Measurements from ENCODE around the gene TMBIM4.
"Not testable (repeated sequence)": the region's sequence is repeated elsewhere in the genome, so short reads cannot be mapped to it uniquely, and the experiment has no call there.

Gene TMBIM4

DNA sequence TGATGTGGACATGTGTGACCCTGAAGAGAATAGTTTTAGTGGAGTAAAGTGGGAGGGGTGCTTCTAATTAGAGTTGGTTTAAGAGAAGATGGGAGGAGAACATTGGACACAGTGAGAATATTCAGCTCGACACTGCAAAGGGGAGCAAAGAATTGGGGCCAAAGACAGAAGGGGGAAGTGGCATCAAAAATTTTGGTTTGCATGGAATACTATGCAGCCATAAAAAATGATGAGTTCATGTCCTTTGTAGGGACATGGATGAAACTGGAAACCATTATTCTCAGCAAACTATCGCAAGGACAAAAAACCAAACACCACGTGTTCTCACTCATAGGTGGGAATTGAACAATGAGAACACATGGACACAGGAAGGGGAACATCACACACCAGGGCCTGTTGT lies 15.0 kb upstream of the TMBIM4 start:
- DNase-seq (ENCODE audit: low spot score): not testable (repeated sequence)

DNA sequence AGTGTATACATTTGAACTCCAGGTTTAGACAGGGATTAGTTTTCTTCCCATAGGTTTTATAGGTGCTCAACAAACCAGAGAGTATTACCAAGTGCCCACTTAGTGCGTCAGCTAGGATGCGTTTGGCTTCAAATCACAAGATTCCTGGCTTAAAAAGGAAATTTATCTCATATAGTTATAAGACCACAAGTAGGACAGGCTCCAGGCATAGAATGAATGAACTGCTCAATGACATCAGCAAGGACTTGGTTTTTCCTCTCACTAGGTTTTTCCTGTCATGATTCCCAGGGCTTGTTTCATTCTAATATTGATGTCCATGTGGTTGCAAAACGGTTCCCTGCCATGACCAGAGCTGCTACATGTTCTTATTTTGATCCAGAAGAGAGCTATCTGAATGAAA lies 13.2 kb upstream of the TMBIM4 start:
- no peak for DNase-seq (ENCODE audit: low spot score)

DNA sequence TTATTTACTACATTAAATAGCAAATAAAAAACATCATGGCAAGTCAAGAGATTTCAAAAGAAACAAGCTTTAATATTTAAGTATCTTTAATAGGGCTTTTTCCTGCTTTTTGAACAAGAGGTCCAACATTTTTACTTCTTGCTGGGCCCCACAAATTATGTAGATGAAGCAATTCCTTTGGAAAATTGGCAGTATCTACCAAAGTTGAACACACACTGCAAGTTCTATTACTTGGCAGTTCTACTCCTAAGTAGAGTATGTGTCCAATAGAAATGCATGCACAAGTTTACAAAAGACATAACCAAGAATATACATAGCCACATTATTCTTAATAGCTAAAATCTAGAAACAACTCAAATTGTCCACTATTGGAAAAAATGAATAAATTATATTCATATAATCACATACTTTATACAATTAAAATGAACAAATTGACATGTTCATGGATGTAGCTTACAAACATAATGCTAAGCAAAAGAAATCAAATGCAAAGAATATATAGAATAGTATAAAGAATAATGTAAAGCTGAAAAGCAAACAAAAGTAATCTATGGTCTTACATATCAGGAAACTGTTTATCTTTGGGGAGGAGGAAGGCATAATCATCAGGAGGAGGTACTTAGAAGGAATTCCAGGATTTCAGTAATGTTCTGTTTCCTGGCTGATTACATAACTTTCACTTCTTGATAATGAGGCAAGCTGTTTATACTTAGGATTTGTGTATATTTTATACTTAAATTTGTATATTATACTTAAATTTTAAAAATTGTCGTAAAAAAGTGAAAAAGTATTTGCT lies 6.5 kb upstream of the TMBIM4 start:
- DNase-seq (ENCODE audit: low spot score): no peak

DNA sequence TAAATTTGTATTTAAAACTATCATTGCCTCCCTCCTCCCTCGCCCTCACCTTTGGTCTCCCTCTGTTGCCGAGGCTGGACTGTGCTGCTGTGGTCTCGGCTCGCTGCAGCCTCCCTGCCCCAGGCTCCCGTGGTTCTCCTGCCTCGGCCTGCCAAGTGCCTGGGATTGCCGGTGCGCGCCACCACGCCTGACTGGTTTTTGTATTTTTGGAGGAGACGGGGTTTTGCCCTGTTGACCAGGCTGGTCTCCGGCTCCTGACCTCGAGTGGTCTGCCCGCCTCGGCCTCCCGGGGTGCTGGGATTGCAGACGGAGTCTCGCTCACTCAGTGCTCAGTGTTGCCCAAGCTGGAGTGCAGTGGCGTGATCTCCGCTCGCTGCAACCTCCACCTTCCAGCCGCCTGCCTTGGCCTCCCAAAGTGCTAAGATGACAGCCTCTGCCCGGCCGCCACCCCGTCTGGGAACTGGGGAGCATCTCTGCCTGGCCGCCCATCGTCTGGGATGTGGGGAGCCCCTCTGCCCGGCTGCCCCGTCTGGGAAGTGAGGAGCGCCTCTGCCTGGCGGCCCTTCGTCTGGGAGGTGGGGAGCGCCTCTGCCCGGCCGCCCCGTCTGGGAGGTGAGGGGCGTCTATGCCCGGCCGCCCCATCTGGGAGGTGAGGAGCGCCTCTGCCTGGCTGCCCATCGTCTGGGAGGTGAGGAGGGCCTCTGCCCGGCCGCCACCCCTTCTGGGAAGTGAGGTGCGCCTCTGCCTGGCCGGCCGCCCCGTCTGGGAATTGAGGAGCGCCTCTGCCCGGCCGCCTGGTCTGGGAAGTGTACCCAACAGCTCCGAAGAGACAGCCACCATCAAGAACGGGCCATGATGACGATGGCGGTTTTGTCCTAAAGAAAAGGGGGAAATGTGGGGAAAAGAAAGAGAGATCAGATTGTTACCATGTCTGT lies 4.9 kb upstream of the TMBIM4 start:
- not testable (repeated sequence) for DNase-seq (ENCODE audit: low spot score)

DNA sequence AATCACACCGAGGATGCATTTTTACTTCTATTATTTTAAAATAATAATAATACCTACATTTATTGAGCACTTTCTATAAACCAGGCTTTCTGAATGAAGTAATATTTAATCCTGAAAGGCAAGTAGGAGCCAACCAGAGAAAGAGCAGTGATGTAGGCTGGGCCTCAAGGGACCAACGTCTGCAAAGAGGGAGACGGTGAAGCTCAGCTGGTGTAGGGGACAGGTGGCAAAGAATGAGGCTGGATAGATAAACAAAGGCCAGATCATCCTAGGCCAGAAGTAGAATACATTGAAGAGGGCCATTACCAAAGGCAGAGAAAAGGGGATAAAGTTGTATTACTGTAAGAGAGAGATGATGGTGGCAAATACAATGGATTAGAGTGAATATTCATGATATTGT lies 810 bp upstream of the TMBIM4 start:
- no peak for DNase-seq (ENCODE audit: low spot score)

DNA sequence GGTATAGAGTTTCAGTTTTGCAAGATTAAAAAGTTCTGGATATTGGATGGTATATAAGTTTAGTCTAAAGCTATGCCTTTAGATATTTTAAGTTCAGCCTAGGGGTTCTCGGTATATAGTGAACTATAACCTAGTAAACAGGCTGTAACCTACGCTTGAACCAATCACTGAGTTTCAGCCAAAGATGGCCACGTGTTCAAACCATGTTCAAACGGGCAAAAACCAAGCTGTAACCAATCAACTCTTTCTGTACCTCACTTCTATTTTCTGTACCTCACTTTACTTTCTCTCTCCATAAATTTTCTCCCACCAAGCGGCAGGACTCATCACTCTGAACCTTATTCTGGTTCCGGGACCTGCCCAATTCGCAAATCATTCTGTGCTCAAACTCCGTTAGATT lies 1.4 kb downstream of the TMBIM4 start:
- DNase-seq (ENCODE audit: low spot score): no peak

DNA sequence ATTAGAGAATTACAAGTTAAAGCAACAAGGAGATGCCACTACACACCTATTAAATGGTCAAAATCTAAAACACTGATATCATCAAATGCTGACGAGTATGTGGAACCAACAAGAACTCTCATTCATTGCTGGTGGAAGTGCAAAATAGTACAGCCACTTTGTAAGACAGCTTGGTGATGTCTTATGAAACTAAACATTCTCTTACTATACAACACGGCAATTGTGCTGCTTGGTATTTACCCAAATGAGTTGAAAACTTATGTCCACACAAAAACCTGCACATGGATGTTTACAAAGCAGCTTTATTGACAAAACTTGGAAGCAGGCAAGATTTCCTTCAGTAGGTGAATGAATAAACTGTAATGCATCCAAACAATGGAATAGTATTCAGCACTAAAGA lies 3.2 kb downstream of the TMBIM4 start:
- no peak for DNase-seq (ENCODE audit: low spot score)

DNA sequence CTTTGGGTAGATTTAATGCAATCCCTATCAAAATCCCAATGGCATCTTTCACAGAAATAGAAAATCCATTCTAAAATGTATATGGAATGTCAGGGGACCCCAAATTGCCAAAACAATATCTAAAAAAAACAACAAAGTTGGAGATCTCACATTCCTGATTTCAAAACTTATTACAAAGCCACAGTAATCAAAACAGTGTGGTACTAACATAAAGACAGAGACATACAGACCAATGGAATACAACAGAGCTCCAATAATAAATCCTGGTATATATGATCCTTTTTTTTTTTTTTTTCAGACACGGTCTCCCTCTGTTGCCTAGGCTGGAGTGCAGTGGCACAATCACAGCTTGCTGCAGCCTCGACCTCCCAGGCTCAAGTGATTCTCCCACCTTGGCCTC lies 4.7 kb downstream of the TMBIM4 start:
- no peak for DNase-seq (ENCODE audit: low spot score)

DNA sequence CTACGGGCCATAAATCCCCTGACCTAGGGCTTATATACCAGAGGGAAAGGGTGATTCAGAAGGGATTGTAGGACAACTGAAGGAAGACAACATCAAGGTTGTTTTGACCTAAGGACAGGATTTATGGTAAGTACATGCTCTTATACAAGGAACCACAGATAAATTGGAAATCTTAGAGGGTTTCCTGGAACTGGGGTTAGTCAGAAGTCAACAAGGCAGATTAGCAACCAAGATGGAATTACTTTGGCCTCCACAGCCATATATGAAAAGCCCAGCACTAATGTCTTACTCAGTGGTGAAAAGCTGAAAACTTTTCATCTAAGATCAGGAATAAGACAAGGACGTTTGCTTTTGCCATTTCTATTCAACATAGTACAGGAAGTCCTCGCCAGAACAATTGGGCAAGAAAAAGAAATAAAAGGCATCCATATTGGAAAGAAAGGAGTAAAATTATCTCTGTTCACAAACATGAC lies 5.4 kb downstream of the TMBIM4 start:
- no peak for DNase-seq (ENCODE audit: low spot score)

DNA sequence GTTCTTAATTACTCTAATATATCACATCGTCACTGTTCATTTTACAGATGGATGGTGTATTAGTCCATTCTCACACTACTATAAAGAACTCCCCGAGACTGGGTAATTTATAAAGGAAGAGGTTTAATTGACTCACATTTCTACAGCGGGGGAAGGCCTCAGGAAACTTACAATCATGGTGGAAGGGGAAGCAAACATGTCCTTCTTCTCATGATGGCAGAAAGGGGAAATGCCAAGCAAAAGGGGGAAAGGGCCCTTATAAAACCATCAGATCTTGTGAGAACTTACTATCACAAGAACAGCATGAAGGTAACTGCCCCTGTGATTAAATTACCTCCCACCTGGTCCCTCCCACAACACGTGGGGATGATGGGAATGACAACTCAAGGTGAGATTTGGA lies 6.5 kb downstream of the TMBIM4 start:
- no peak for DNase-seq (ENCODE audit: low spot score)

DNA sequence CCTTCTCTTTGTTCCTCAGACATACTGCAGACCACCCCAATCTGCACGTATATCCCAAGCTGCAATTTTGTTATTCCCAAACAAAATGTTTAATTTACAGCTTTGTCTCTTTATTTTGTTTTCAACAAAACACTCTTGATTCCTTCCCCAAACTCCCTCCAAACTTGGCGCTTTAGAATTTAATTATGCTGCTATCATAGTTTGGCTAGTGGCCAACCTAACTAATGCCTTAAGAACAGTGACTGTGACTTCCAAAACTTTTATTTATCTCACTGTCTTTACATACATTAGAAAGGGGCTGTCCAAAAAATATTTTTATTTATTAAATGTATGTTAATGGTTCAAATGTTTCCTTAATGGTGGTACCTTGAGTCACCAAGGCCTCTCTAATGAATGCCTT lies 7.1 kb downstream of the TMBIM4 start:
- no peak for DNase-seq (ENCODE audit: low spot score)

DNA sequence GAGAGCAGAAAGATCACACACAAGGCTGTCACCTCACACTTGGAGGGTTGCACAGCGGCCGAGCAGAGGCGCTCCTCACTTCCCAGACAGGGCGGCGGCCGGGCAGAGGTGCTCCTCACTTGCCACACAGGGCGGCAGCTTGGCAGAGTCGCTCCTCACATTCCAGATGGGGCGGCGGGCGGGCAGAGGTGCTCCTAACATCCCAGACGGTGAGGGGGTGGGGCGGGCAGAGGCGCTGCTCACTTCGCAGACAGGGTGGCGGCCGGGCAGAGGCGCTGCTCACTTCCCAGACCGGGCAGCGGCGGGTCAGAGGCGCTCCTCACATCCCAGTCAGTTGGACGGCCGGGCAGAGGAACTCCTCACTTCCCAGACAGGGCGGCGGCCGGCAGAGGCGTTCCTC lies 9.1 kb downstream of the TMBIM4 start:
- no peak for DNase-seq (ENCODE audit: low spot score)

DNA sequence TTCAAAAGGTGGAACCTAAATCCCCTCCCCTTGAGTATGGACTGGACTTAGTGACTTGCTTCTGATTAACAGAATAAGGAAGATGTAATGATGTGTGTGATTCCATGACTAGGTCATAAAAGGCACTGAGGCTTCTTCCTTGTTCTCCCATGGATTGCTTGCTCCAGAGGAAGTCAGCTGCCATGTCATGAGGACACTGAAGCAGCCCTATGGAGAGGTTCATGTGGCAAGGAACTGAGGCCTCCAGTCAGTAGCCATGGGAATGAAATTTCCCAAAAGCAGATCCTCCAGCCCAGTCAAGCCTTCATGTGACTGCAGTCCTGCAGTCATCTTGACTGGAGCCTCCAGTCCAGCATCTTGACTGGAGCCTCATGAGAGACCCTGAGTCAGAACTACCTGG lies 10.7 kb downstream of the TMBIM4 start:
- DNase-seq (ENCODE audit: low spot score): no peak

DNA sequence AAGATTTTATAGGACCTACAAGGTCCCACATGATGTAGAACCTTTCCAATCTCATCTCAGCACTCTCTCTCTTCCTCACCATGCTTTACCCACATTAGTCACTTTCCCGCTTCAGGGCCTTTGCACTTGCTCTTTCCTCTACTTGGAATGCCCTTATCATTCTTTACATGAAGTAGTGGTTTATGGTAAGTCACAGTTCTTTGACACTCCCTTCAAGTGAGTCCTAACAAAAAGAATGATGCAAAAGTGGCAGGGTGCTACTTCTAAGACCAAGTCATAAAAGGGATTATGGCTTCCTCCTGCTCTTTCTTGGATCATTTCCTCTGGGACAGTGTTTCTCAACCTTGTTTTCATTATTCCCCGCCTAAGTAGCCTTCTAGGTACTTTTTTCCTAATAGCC lies 13.1 kb downstream of the TMBIM4 start:
- no peak for DNase-seq (ENCODE audit: low spot score)

DNA sequence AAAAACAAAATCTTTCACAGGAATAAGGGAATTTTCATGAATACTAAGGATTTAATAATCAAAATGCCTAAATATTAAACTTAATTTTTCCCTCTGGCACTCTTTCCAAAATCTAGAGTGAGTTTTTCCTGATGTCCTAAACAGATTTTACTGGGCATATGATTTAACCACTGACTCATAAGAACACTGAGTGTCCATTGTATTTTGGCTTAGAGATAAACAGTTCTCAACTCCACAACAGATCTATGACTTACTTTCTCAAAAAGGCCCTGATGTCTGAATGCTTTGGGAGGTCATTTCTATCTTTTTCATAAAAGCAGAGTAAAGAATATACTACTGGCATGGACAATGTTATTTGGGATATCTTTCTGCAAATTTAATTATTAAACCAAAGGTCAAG lies 15.0 kb downstream of the TMBIM4 start:
- no peak for DNase-seq (ENCODE audit: low spot score)

DNA sequence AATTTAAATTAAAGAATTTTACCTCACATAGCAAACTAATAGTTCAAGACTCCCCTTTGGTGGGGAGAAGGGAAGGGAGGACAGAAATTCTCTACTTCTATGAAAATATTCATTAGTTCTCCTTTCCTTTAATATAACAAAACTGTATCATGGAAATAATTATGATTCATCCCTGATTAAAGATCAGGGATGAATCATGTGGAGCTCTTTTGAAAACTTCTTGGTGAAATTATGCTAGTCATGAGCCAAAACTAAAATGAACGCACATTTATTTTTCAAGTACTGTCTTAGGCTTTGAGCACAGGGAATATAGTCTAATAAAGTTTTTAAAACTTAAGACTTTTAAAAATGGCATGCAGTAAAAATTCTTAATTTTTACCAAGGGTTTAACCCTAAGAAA lies 17.1 kb downstream of the TMBIM4 start:
- DNase-seq (ENCODE audit: low spot score): no peak

DNA sequence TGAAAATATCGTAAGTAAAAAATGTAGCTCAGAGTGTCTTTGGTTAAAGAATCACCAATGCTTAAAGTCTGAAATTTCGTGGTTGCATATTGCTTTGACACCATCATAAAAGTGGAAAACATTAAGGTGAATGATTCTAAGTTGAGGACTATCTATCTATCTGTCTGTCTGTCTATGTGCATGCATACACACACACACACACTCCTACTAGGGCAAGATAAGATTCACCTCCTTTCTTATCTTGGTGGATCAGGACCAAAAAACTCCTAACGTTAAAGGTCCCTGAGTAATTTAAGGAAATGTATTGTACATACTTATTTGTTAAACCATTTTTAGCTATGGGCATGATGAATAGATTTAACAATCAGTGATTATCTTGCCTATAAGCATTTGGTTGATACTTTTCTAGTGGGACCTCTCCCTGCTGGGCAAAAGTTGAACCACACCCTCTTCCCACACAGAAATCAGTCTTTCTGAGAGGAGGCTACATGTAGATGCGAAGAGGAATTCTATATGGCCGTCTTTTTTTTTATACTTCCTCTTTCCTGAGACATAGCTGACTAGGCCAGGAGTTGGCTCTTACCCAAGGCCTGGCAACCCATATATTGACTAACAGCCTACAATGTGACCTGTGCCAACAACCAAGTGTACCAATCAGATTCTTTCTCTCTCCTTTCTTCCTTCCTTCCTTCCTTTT lies 19.9 kb downstream of the TMBIM4 start:
- no peak for DNase-seq (ENCODE audit: low spot score)

DNA sequence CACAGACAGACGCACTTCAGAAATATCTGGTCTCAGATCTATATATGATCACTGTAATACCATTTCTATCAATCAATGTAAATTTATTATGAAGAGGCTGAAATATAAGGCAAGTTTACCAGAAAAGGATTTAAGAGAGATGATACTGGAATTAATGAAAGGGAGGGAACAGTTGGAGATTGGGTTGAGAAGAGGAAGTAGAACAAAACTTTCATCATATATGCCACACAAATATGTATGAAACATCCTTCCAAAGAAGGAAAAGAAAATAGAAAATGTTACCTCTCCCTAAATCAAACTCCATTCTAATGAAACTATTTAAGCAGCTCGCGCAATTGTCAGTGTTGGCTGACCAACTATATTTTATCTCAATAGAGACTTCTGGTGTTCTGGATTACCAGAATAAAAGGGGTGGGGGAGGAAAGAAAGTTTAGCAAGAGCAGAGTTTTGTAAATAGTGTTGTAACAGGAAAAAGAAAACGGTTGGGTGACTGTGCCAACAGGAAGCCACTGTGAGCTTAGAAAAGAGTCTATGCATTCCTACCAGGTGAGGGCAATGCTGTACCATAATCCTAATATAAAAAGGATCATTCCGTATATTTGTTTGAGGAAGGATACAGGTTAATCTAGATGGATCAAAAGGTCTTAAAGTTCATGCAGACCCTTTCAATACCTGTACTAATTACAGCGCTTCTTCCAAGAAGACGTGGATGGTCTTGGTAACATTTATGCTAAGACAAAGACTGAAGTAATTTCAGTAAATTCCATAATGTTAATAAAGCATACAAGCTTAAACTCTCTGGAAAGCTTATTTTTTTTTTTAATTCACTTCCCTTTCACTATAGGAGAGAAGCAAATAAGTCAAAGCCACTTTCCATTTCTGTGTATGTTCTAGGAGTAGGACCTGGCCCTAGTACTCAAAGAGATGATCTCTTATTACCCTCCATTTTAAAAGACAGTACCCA lies 24.7 kb downstream of the TMBIM4 start:
- DNase-seq (ENCODE audit: low spot score): no peak

DNA sequence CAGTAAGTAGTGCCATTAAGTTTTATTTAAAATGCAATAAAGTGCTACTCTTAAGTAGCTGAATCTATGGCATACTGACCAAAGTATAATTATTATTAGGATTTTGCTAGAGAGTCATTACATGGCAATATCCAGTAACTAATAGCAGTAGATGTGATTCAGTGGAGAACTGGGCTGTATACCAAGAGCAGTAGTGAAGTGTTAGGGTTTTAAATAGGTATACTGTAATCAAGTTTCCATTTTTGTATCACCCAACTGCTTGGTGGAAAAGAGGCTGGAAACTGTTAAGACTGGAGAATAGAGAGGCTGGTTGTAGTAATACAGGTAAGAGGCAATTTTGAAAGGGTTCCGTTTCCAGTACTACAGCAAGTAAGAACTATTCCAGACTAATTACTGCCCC lies 25.9 kb downstream of the TMBIM4 start:
- DNase-seq (ENCODE audit: low spot score): no peak

DNA sequence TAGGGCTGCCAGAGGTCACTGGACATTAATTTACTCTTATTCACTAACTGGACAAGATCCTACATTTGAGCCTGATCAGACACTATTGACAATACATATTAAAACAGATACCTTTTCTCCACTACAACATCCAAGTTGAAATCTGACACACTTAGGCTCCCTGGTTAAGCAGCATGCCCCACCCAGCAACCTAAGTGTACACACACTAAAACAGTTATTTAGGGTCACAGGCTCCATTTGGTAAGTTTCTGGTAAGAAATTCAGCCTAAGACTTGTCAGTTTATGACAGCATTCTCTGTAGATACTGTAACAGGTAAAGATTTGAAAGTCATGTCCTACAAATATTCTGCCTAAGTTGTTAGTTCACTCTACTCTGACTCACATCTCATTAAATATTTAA lies 27.0 kb downstream of the TMBIM4 start:
- DNase-seq (ENCODE audit: low spot score): no peak

DNA sequence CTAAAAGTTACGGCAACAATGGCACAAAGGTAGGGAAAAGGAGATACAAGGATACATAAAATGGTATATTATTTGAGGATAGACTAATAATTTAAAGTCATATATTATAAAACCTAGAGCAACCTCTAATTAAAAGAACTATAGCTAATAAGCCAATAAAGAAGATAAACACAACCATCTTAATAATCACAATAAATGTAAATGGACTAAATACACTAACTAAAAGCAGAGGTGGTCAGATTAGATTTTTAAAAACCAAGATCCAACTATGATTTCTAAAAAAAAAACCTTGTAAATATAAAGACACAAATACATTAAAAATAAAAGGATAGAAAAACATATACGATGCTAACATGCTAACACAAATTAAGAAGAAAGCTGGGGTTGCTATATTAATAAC lies 28.5 kb downstream of the TMBIM4 start:
- no peak for DNase-seq (ENCODE audit: low spot score)
